ENCODE measurements around the gene CORIN.
"Not testable (repeated sequence)": the region's sequence is repeated elsewhere in the genome, so short reads cannot be mapped to it uniquely, and the experiment has no call there.

- TF ChIP-seq, protein P1, sequence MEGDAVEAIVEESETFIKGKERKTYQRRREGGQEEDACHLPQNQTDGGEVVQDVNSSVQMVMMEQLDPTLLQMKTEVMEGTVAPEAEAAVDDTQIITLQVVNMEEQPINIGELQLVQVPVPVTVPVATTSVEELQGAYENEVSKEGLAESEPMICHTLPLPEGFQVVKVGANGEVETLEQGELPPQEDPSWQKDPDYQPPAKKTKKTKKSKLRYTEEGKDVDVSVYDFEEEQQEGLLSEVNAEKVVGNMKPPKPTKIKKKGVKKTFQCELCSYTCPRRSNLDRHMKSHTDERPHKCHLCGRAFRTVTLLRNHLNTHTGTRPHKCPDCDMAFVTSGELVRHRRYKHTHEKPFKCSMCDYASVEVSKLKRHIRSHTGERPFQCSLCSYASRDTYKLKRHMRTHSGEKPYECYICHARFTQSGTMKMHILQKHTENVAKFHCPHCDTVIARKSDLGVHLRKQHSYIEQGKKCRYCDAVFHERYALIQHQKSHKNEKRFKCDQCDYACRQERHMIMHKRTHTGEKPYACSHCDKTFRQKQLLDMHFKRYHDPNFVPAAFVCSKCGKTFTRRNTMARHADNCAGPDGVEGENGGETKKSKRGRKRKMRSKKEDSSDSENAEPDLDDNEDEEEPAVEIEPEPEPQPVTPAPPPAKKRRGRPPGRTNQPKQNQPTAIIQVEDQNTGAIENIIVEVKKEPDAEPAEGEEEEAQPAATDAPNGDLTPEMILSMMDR (conservative IDR thresholded peaks at IDR 0.05; ENCODE audit: low read length): not testable (repeated sequence)
- TF ChIP-seq EZH2phosphoT487 (IDR thresholded peaks at IDR 0.05; ENCODE audit: borderline replicate concordance): not testable (repeated sequence)
Measured at GRCh38 chr4:47555920-47556319, 281.9 kb downstream of the CORIN start.

All from Loucy (cell line).